ENCODE data around the gene TACC3.

GRCh38 chr4:1711055-1711570 lies 10.2 kb upstream of the TACC3 start:
- no peak for TF ChIP-seq CTCF (IDR thresholded peaks at IDR 0.05)
- TF ChIP-seq REST (IDR thresholded peaks at IDR 0.05; ENCODE audit: insufficient read depth in 1 of 2, low read depth in 2 of 2, low read length in 1 of 2) = no peak
- no peak for TF ChIP-seq POLR2AphosphoS5 (IDR thresholded peaks at IDR 0.05; ENCODE audit: low read depth, low read length)
- no peak for TF ChIP-seq SIN3A (IDR thresholded peaks at IDR 0.05; ENCODE audit: borderline replicate concordance, insufficient read depth, low read depth, low read length)
- TF ChIP-seq TCF7L2 (IDR thresholded peaks at IDR 0.05; ENCODE audit: low read depth, low read length) = no peak

Measured in Panc1 (cell line).